H9 (cell line): Measurements from ENCODE around the gene ANTXR2. TPM values are rescaled to one million over a fixed set of nuclear protein-coding genes. Genes with fewer than 3 reads are reported as not detected.
A peak's percentile ranks its signal among the peaks of the same experiment; 100 is the strongest.

Source experiments
- DNase-seq: peaks from one replicate; pipeline ENCODE4 v3.0.0-alpha.2; 2017
- H2AFZ ChIP-seq: one replicate; pipeline ENCODE4 v1.6.1; 2013; ENCODE audit warnings: mild to moderate bottlenecking, low read length, control low read depth, moderate library complexity
- H2AK5ac ChIP-seq: 2 replicates; pipeline ENCODE4 v1.6.1; 2013; ENCODE audit warnings: low read length, control low read depth, mixed read lengths; ENCODE audit not compliant: insufficient read length
- H2BK120ac ChIP-seq: one replicate; pipeline ENCODE4 v1.6.1; 2013; ENCODE audit warnings: low read depth, mild to moderate bottlenecking, low read length, control low read depth, inconsistent platforms; ENCODE audit not compliant: poor library complexity, severe bottlenecking
- H2BK12ac ChIP-seq: 2 replicates; pipeline ENCODE4 v1.6.1; 2013; ENCODE audit warnings: low read length, control low read depth, mixed read lengths, low read depth; ENCODE audit not compliant: insufficient read length
- H2BK15ac ChIP-seq: 2 replicates; pipeline ENCODE4 v1.6.1; 2013; ENCODE audit warnings: low read depth, low read length, control low read depth
- H2BK20ac ChIP-seq: one replicate; pipeline ENCODE4 v1.6.1; 2013; ENCODE audit warnings: low read depth, mild to moderate bottlenecking, low read length, control low read depth, inconsistent platforms; ENCODE audit not compliant: poor library complexity, severe bottlenecking
- H2BK5ac ChIP-seq: 2 replicates; pipeline ENCODE4 v1.6.1; 2013; ENCODE audit warnings: low read length, control low read depth, mixed read lengths; ENCODE audit not compliant: insufficient read length
- H3K14ac ChIP-seq: 2 replicates; pipeline ENCODE4 v1.6.1; 2013; ENCODE audit warnings: low read length, control low read depth; ENCODE audit not compliant: insufficient read depth
- H3K18ac ChIP-seq: 2 replicates; pipeline ENCODE4 v1.6.1; 2013; ENCODE audit warnings: low read depth, mild to moderate bottlenecking, mixed read lengths, low read length, control low read depth; ENCODE audit not compliant: insufficient read length
- H3K23ac ChIP-seq: 2 replicates; pipeline ENCODE4 v1.6.1; 2013; ENCODE audit warnings: low read length, control low read depth, mixed read lengths, low read depth; ENCODE audit not compliant: insufficient read length
- H3K23me2 ChIP-seq: 2 replicates; pipeline ENCODE4 v1.6.1; 2013; ENCODE audit warnings: low read depth, mild to moderate bottlenecking, mixed read lengths, low read length, control low read depth; ENCODE audit not compliant: insufficient read length, poor library complexity, severe bottlenecking
- H3K27ac ChIP-seq: 2 replicates; pipeline ENCODE4 v1.5.1; 2013; ENCODE audit warnings: low read length, control low read depth, mixed read lengths, low read depth; ENCODE audit not compliant: insufficient read length
- H3K27me3 ChIP-seq: 2 replicates; pipeline ENCODE4 v1.6.1; 2013; ENCODE audit warnings: low read length, control low read depth, inconsistent platforms; ENCODE audit not compliant: insufficient read depth
- H3K4ac ChIP-seq: 2 replicates; pipeline ENCODE4 v1.6.1; 2013; ENCODE audit warnings: low read depth, mild to moderate bottlenecking, control low read depth, inconsistent platforms, low read length, moderate library complexity
- H3K4me1 ChIP-seq: 2 replicates; pipeline ENCODE4 v1.6.1; 2013; ENCODE audit warnings: low read length, control low read depth, inconsistent platforms; ENCODE audit not compliant: insufficient read depth
- H3K4me2 ChIP-seq: 2 replicates; pipeline ENCODE4 v1.6.1; 2013; ENCODE audit warnings: low read length, control low read depth, mixed read lengths; ENCODE audit not compliant: insufficient read length, insufficient read depth
- H3K56ac ChIP-seq: 2 replicates; pipeline ENCODE4 v1.6.1; 2013; ENCODE audit warnings: low read depth, mild to moderate bottlenecking, mixed read lengths, low read length, control low read depth; ENCODE audit not compliant: insufficient read length
- H3K79me1 ChIP-seq: 2 replicates; pipeline ENCODE4 v1.6.1; 2013; ENCODE audit warnings: low read depth, mild to moderate bottlenecking, moderate library complexity, low read length, control low read depth, inconsistent platforms; ENCODE audit not compliant: insufficient read depth, poor library complexity, severe bottlenecking
- H3K79me2 ChIP-seq: 2 replicates; pipeline ENCODE4 v1.6.1; 2013; ENCODE audit warnings: low read length, control low read depth, inconsistent platforms; ENCODE audit not compliant: insufficient read depth
- H3K9ac ChIP-seq: 2 replicates; pipeline ENCODE4 v1.6.1; 2013; ENCODE audit warnings: low read length, control low read depth, mixed read lengths; ENCODE audit not compliant: insufficient read length; ENCODE audit errors: extremely low read depth
- H3K9me3 ChIP-seq: one replicate; pipeline ENCODE4 v1.6.1; 2013; ENCODE audit warnings: low read depth, low read length, inconsistent platforms; ENCODE audit not compliant: control insufficient read depth
- H3T11ph ChIP-seq: one replicate; pipeline ENCODE4 v1.6.1; 2013; ENCODE audit warnings: mild to moderate bottlenecking, low read length, control low read depth, inconsistent platforms
- H4K20me1 ChIP-seq: one replicate; pipeline ENCODE4 v1.6.1; 2013; ENCODE audit not compliant: control insufficient read depth, insufficient read length, insufficient read depth
- H4K5ac ChIP-seq: 2 replicates; pipeline ENCODE4 v1.6.1; 2013; ENCODE audit warnings: low read depth, mild to moderate bottlenecking, mixed read lengths, low read length, control low read depth; ENCODE audit not compliant: insufficient read length
- H4K8ac ChIP-seq: replicated peaks from 2 replicates; pipeline ENCODE4 v1.6.1; 2013; ENCODE audit warnings: low read length, control low read depth, mixed read lengths, low read depth; ENCODE audit not compliant: insufficient read length
- H4K91ac ChIP-seq: 2 replicates; pipeline ENCODE4 v1.6.1; 2013; ENCODE audit warnings: low read depth, mild to moderate bottlenecking, moderate library complexity, mixed read lengths, low read length, control low read depth; ENCODE audit not compliant: insufficient read length
- H3K27ac Mint-ChIP-seq, 3 experiments: 2 replicates in 2 of 3; 3 replicates in 1 of 3; pipeline ENCODE4 v1.8.0; 2020 to 2021; ENCODE audit warnings: mixed read lengths in 3 of 3, mild to moderate bottlenecking in 1 of 3, moderate library complexity in 1 of 3
- H3K27me3 Mint-ChIP-seq: 2 replicates; pipeline ENCODE4 v1.8.0; 2021; ENCODE audit warnings: low read depth, mild to moderate bottlenecking, moderate library complexity, mixed read lengths
- H3K36me3 Mint-ChIP-seq, 3 experiments: 2 replicates in 2 of 3; 3 replicates in 1 of 3; pipeline ENCODE4 v1.8.0; 2020 to 2021; ENCODE audit warnings: low read depth in 3 of 3, mixed read lengths in 3 of 3; ENCODE audit not compliant: insufficient read depth in 1 of 3
- H3K4me1 Mint-ChIP-seq, 2 experiments: 2 replicates each; pipeline ENCODE4 v1.8.0; 2020; ENCODE audit warnings: mixed read lengths in 2 of 2
- H3K4me3 Mint-ChIP-seq, 2 experiments: 2 replicates in 1 of 2; 3 replicates in 1 of 2; pipeline ENCODE4 v1.8.0; 2020 to 2021; ENCODE audit warnings: mild to moderate bottlenecking in 2 of 2, mixed read lengths in 2 of 2, moderate library complexity in 1 of 2
- H3K9me3 Mint-ChIP-seq, 2 experiments: 2 replicates in 1 of 2; 3 replicates in 1 of 2; pipeline ENCODE4 v1.8.0; 2020; ENCODE audit warnings: mild to moderate bottlenecking in 2 of 2, mixed read lengths in 2 of 2, moderate library complexity in 1 of 2
- WGBS: extraction: QIAGEN DNeasy Blood & Tissue Kit; methylation state at CpG from one replicate; pipeline ENCODE4 v1.1.7; 2013; ENCODE audit warnings: missing lambda C conversion rate, low lambda C conversion rate, mixed read lengths; ENCODE audit not compliant: insufficient read length; ENCODE audit errors: extremely low coverage; 5-methylcytosine and 5-hydroxymethylcytosine counted together
- total RNA-seq: library from RNA; stranded (reverse); gene quantifications from 2 replicates; pipeline ENCODE4 v1.2.1, GENCODE V29; 2021
- TF ChIP-seq, protein P1 (sequence below): fragments of 200-600 bp; sonication (generic); conservative IDR thresholded peaks from 3 replicates; pipeline ENCODE4 v1.8.0; 2021; ENCODE audit warnings: antibody characterized with exemption, mild to moderate bottlenecking

ANTXR2 gene
- total RNA-seq, 1 experiment from 2014 or later: 4.7 TPM

DNA sequence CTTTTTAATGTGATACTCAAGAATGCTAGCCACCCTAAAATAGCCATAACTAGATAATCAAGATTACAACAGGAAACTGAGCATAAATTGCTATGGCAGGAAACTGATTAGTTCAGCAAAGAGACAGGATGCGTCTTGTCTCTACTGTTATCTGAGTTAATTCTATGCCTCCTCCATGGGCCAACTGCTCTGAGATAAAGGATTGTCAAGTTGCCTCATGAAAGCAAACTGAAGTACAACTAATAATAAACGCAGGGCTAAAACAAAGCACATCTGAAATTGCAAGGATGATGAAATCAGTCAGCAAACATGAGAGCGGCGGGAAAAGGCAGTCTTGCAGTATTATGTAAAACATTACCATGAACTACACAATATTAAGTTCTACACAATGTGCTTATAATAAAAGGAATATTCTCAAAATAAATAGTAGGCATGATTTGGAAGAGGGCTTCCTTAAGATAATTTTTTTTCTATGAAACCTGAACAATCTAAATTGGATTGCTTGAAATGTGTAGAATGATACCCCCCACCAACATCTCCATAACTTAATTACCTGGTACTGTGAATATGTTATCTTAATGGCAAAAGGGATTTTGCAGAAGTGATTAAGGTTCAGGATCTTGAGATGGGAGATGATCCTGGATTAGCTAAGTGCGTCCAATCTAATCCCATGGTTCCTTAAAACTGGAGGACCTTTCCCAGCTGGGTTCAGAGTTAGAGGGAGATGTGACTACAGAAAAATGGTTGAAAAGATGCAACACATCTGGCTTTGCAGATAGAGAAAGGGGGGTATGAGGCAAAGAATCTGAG is 65.9 kb downstream of the ANTXR2 start:
- no peak overlapping the region for H3K18ac ChIP-seq
- no peaks in the 10 kb centered on the region for H3K27me3 ChIP-seq
- Mint-ChIP-seq H3K36me3 (peaks cover 7% of the 10 kb centered on the region in 3 experiments; a peak in 5 of 7 replicates), H3K4me3 (no peak overlapping the region), H3K4me1 (peaks cover 0 to 3% of the 10 kb centered on the region in 2 experiments; a peak in 1 of 4 replicates), H3K27ac (peak overlapping the region in 2 of 3 experiments; percentile 25 to 75; a peak in 3 of 7 replicates), H3K9me3 (peaks cover 8 to 10% of the 10 kb centered on the region in 2 experiments), H3K27me3 (no peaks in the 10 kb centered on the region)
- H2BK120ac ChIP-seq: no peak overlapping the region
- no peaks in the 10 kb centered on the region for H3K79me1 ChIP-seq
- H3K79me2 ChIP-seq: no peaks in the 10 kb centered on the region
- no peak overlapping the region for H3K14ac ChIP-seq
- no peak overlapping the region for H2BK15ac ChIP-seq
- TF ChIP-seq, protein P1, sequence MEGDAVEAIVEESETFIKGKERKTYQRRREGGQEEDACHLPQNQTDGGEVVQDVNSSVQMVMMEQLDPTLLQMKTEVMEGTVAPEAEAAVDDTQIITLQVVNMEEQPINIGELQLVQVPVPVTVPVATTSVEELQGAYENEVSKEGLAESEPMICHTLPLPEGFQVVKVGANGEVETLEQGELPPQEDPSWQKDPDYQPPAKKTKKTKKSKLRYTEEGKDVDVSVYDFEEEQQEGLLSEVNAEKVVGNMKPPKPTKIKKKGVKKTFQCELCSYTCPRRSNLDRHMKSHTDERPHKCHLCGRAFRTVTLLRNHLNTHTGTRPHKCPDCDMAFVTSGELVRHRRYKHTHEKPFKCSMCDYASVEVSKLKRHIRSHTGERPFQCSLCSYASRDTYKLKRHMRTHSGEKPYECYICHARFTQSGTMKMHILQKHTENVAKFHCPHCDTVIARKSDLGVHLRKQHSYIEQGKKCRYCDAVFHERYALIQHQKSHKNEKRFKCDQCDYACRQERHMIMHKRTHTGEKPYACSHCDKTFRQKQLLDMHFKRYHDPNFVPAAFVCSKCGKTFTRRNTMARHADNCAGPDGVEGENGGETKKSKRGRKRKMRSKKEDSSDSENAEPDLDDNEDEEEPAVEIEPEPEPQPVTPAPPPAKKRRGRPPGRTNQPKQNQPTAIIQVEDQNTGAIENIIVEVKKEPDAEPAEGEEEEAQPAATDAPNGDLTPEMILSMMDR: no peak
- no peak overlapping the region for H3K4ac ChIP-seq
- H4K8ac ChIP-seq: no peak overlapping the region
- H3T11ph ChIP-seq: no peak overlapping the region
- H2AK5ac ChIP-seq: no peak overlapping the region
- WGBS: no CpG with 5 or more reads among the region's 5 CpGs
- no peak overlapping the region for H2BK5ac ChIP-seq
- H3K27ac ChIP-seq: no peak overlapping the region
- no peak overlapping the region for H3K23ac ChIP-seq
- no peak overlapping the region for H2BK12ac ChIP-seq
- no peaks in the 10 kb centered on the region for H3K23me2 ChIP-seq
- H3K9ac ChIP-seq: no peak overlapping the region
- no peak for DNase-seq
- H3K4me1 ChIP-seq: no peaks in the 10 kb centered on the region
- no peak overlapping the region for H2BK20ac ChIP-seq
- H4K5ac ChIP-seq: no peak overlapping the region
- no peaks in the 10 kb centered on the region for H4K20me1 ChIP-seq
- no peaks in the 10 kb centered on the region for H3K9me3 ChIP-seq
- no peak overlapping the region for H2AFZ ChIP-seq
- H3K4me2 ChIP-seq: no peak overlapping the region
- no peak overlapping the region for H4K91ac ChIP-seq
- no peak overlapping the region for H3K56ac ChIP-seq
